Endodermal cell (in vitro differentiated cells): ENCODE results near the gene YPEL1. TPM values are rescaled to one million over a fixed set of nuclear protein-coding genes. Genes with fewer than 3 reads are reported as not detected.
"Not testable (repeated sequence)": the region's sequence is repeated elsewhere in the genome, so short reads cannot be mapped to it uniquely, and the experiment has no call there.

ENCODE experiments used
- DNase-seq: peaks from one replicate; pipeline ENCODE4 v3.0.0-alpha.2; 2017
- H3K27ac ChIP-seq: 2 replicates; pipeline ENCODE4 v1.5.1; 2013; ENCODE audit warnings: mild to moderate bottlenecking, low read depth, low read length, moderate library complexity
- H3K27me3 ChIP-seq: 2 replicates; pipeline ENCODE4 v1.6.1; 2013; ENCODE audit warnings: mild to moderate bottlenecking, low read length, moderate library complexity; ENCODE audit not compliant: insufficient read depth, control insufficient read depth, poor library complexity, severe bottlenecking
- H3K36me3 ChIP-seq: 2 replicates; pipeline ENCODE4 v1.7.0; 2013; ENCODE audit warnings: mild to moderate bottlenecking, low read length, moderate library complexity; ENCODE audit not compliant: control insufficient read depth, insufficient read depth
- H3K4me1 ChIP-seq: one replicate; pipeline ENCODE4 v1.7.0; 2013; ENCODE audit warnings: low read length; ENCODE audit not compliant: control insufficient read depth, insufficient read depth
- H3K4me3 ChIP-seq: 2 replicates; pipeline ENCODE4 v1.5.1; 2013; ENCODE audit warnings: mild to moderate bottlenecking, low read length, moderate library complexity
- H3K9ac ChIP-seq: 2 replicates; pipeline ENCODE4 v1.6.1; 2013; ENCODE audit warnings: mild to moderate bottlenecking, low read length, moderate library complexity; ENCODE audit not compliant: poor library complexity, severe bottlenecking; ENCODE audit errors: extremely low read depth
- H3K9me3 ChIP-seq: 2 replicates; pipeline ENCODE4 v1.6.1; 2013; ENCODE audit warnings: mild to moderate bottlenecking, low read length, moderate library complexity; ENCODE audit not compliant: control insufficient read depth
- H3K27ac Mint-ChIP-seq: 2 replicates; pipeline ENCODE4 v1.8.0; 2020; ENCODE audit warnings: mixed read lengths
- H3K27me3 Mint-ChIP-seq: 2 replicates; pipeline ENCODE4 v1.8.0; 2021; ENCODE audit warnings: mild to moderate bottlenecking, mixed read lengths; ENCODE audit not compliant: insufficient read depth
- H3K36me3 Mint-ChIP-seq: 2 replicates; pipeline ENCODE4 v1.8.0; 2020; ENCODE audit warnings: low read depth, mixed read lengths
- H3K4me1 Mint-ChIP-seq: 2 replicates; pipeline ENCODE4 v1.8.0; 2020; ENCODE audit warnings: mixed read lengths
- H3K4me3 Mint-ChIP-seq: 2 replicates; pipeline ENCODE4 v1.8.0; 2020; ENCODE audit warnings: mild to moderate bottlenecking, moderate library complexity, mixed read lengths
- H3K9me3 Mint-ChIP-seq: 2 replicates; pipeline ENCODE4 v1.8.0; 2020; ENCODE audit warnings: mild to moderate bottlenecking, mixed read lengths
- CTCF ChIP-seq: fragments of 200-600 bp; sonication (generic); conservative IDR thresholded peaks from 2 replicates; pipeline ENCODE4 v1.5.0; 2021; ENCODE audit warnings: antibody characterized with exemption, mild to moderate bottlenecking
- WGBS, 2 experiments: methylation state at CpG; one replicate each; pipeline versions ENCODE4 v1.1.5 to v1.1.7; 2013; ENCODE audit warnings: missing lambda C conversion rate in 2 of 2, mixed read lengths in 1 of 2; ENCODE audit not compliant: insufficient coverage in 1 of 2, insufficient read length in 1 of 2; 5-methylcytosine and 5-hydroxymethylcytosine counted together
- total RNA-seq, 2 donors: library from RNA; stranded (reverse); fragmentation: NEBNext Ultra II Directional in 1 of 2; extraction: Animal tissue kit (Norgen Biotek cat#: 25700) in 1 of 2; gene quantifications; 2 replicates in 1 of 2; 3 replicates in 1 of 2; pipeline ENCODE4 v1.2.1, GENCODE V29; 2021

The YPEL1 gene
- total RNA-seq, 2 donors from 2014 or later: 13.4 to 23.4 TPM

GRCh38 chr22:21730535-21731308 is 4.9 kb downstream of the YPEL1 start:
- no peak for TF ChIP-seq CTCF
- no peak overlapping the region for H3K4me3 ChIP-seq
- Mint-ChIP-seq H3K9me3 (no peaks in the 10 kb centered on the region), H3K27me3 (peaks cover 3% of the 10 kb centered on the region), H3K36me3 (no peaks in the 10 kb centered on the region), H3K4me1 (peaks cover 13% of the 10 kb centered on the region), H3K27ac (no peak overlapping the region), H3K4me3 (no peak overlapping the region)
- DNase-seq: no peak
- H3K27ac ChIP-seq: no peak overlapping the region
- WGBS, 2 experiments: 90 to 93% methylated on average over 8 to 9 of the region's 9 CpGs
- no peak overlapping the region for H3K9ac ChIP-seq
- H3K36me3 ChIP-seq: no peaks in the 10 kb centered on the region
- H3K9me3 ChIP-seq: no peaks in the 10 kb centered on the region
- no peaks in the 10 kb centered on the region for H3K27me3 ChIP-seq
- H3K4me1 ChIP-seq: no peaks in the 10 kb centered on the region

- H3K4me1 ChIP-seq, H3K36me3 ChIP-seq, H3K9me3 ChIP-seq, H3K9ac ChIP-seq, H3K27ac Mint-ChIP-seq, H3K27me3 Mint-ChIP-seq, H3K27ac ChIP-seq, DNase-seq, H3K4me3 ChIP-seq, H3K4me3 Mint-ChIP-seq, H3K36me3 Mint-ChIP-seq, H3K9me3 Mint-ChIP-seq, H3K27me3 ChIP-seq, H3K4me1 Mint-ChIP-seq: not testable (repeated sequence)
- 89 to 100% methylated on average over 2 of the region's 3 CpGs for WGBS, 2 experiments
Measured at GRCh38 chr22:21729184-21729583, 6.4 kb downstream of the YPEL1 start.

- H3K9me3 Mint-ChIP-seq: no peaks in the 10 kb centered on the region
- H3K4me1 ChIP-seq: no peaks in the 10 kb centered on the region
- no peaks in the 10 kb centered on the region for H3K9me3 ChIP-seq
- no peaks in the 10 kb centered on the region for H3K36me3 ChIP-seq
- 82 to 95% methylated on average over 11 to 12 of the region's 12 CpGs for WGBS, 2 experiments
- no peaks in the 10 kb centered on the region for H3K27me3 Mint-ChIP-seq
- no peak for DNase-seq
- no peak overlapping the region for H3K4me3 Mint-ChIP-seq
- no peak overlapping the region for H3K27ac Mint-ChIP-seq
- peaks cover 9% of the 10 kb centered on the region for H3K4me1 Mint-ChIP-seq
- H3K36me3 Mint-ChIP-seq: peaks cover 2% of the 10 kb centered on the region
- no peak overlapping the region for H3K27ac ChIP-seq
- H3K4me3 ChIP-seq: no peak overlapping the region
- TF ChIP-seq CTCF: no peak
- H3K27me3 ChIP-seq: no peaks in the 10 kb centered on the region
- no peak overlapping the region for H3K9ac ChIP-seq
Measured at GRCh38 chr22:21728270-21728669, 7.3 kb downstream of the YPEL1 start.

GRCh38 chr22:21727768-21728167 is 7.8 kb downstream of the YPEL1 start:
- Histone ChIP-seq H3K27ac (no peak overlapping the region), H3K9me3 (no peaks in the 10 kb centered on the region), H3K9ac (no peak overlapping the region), H3K4me1 (no peaks in the 10 kb centered on the region), H3K27me3 (no peaks in the 10 kb centered on the region), H3K36me3 (no peaks in the 10 kb centered on the region), H3K4me3 (no peak overlapping the region)
- no peak overlapping the region for H3K4me3 Mint-ChIP-seq
- no peaks in the 10 kb centered on the region for H3K27me3 Mint-ChIP-seq
- TF ChIP-seq CTCF: no peak
- H3K27ac Mint-ChIP-seq: no peak overlapping the region
- H3K4me1 Mint-ChIP-seq: peaks cover 9% of the 10 kb centered on the region
- DNase-seq: no peak
- no peaks in the 10 kb centered on the region for H3K9me3 Mint-ChIP-seq
- H3K36me3 Mint-ChIP-seq: peaks cover 2% of the 10 kb centered on the region
- 92 to 99% methylated on average over 9 of the region's 10 CpGs for WGBS, 2 experiments
